Endothelial cell of umbilical vein (primary cell): ENCODE measurements around the gene CRY1. TPM values are rescaled to one million over a fixed set of nuclear protein-coding genes. Genes with fewer than 3 reads are reported as not detected.

ENCODE experiments used
- BruUV-seq: library from RNA; stranded (reverse); fragments of 400-500 nt; replicated peaks from 2 replicates; lab custom pipeline; 2021; lab: Mats Ljungman, UMichigan
- CTCF ChIA-PET: fragments of 300-600, 350-600 bp; sonication (Branson Sonifier 250); formaldehyde crosslinking; loops from one replicate; lab custom pipeline; 2021; ENCODE audit warnings: antibody characterized with exemption, inconsistent platforms; lab: Charles Lee
- POLR2A ChIA-PET: fragments of 300-600, 350-600 bp; sonication (Branson Sonifier 250); formaldehyde crosslinking; loops from one replicate; lab custom pipeline; 2021; ENCODE audit warnings: antibody characterized with exemption, inconsistent platforms; lab: Charles Lee
- DNase-seq: peaks from one replicate; pipeline ENCODE4 v3.0.0-alpha.2; 2011; ENCODE audit warnings: low read depth, low spot score
- FAIRE-seq: peaks from 2 replicates; lab custom pipeline; 2011; peaks lifted over from hg19 to GRCh38; lab: Jason Lieb, UNC
- H2AFZ ChIP-seq: 2 replicates; pipeline ENCODE4 v1.6.0; 2012; ENCODE audit warnings: low read depth, low read length, control low read depth, inconsistent platforms
- H3K27ac ChIP-seq: 2 replicates; pipeline ENCODE4 v1.5.1; 2011; ENCODE audit warnings: low read depth, mild to moderate bottlenecking, control low read depth, low read length, moderate library complexity; ENCODE audit not compliant: insufficient read depth
- H3K27me3 ChIP-seq, 2 experiments: 2 replicates each; pipeline versions ENCODE4 v1.6.0 to v1.6.1; 2011; ENCODE audit warnings: low read length in 2 of 2, mixed read lengths in 1 of 2; ENCODE audit not compliant: control insufficient read depth in 2 of 2, insufficient read depth in 2 of 2
- H3K36me3 ChIP-seq, 2 experiments: 2 replicates in 1 of 2; 3 replicates in 1 of 2; pipeline ENCODE4 v1.5.1; 2011; ENCODE audit warnings: low read length in 2 of 2, mild to moderate bottlenecking in 1 of 2, moderate library complexity in 1 of 2; ENCODE audit not compliant: control insufficient read depth in 2 of 2, insufficient read depth in 2 of 2; ENCODE audit errors: extremely low read depth in 1 of 2
- H3K4me1 ChIP-seq: 3 replicates; pipeline ENCODE4 v1.5.1; 2011; ENCODE audit warnings: mild to moderate bottlenecking, low read length; ENCODE audit not compliant: control insufficient read depth, insufficient read depth; ENCODE audit errors: extremely low read depth
- H3K4me2 ChIP-seq: 2 replicates; pipeline ENCODE4 v1.6.1; 2011; ENCODE audit warnings: low read length, control low read depth, mixed read lengths; ENCODE audit not compliant: insufficient read depth
- H3K4me3 ChIP-seq, 3 experiments: fragments of 200-600 bp in 1 of 3; sonication (generic), shearing (Covaris generic) in 1 of 3; replicated peaks in 1 of 3; 2 replicates each; pipeline ENCODE4 v1.5.1; 2011 to 2016; ENCODE audit warnings: control low read depth in 3 of 3, low read length in 3 of 3, mild to moderate bottlenecking in 2 of 3, inconsistent platforms in 1 of 3, low read depth in 1 of 3, moderate library complexity in 1 of 3; ENCODE audit not compliant: insufficient read depth in 1 of 3
- H3K79me2 ChIP-seq: 2 replicates; pipeline ENCODE4 v1.6.0; 2012; ENCODE audit warnings: low read length, inconsistent platforms; ENCODE audit not compliant: control insufficient read depth, insufficient read depth
- H3K9ac ChIP-seq: replicated peaks from 2 replicates; pipeline ENCODE3; 2011; ENCODE audit warnings: low read length, control low read depth; ENCODE audit not compliant: insufficient read depth; ENCODE audit errors: extremely low read depth
- H3K9me1 ChIP-seq: replicated peaks from 3 replicates; pipeline ENCODE4 v1.6.0; 2011; ENCODE audit warnings: mild to moderate bottlenecking, low read length; ENCODE audit not compliant: control insufficient read depth, insufficient read depth; ENCODE audit errors: extremely low read depth
- H3K9me3 ChIP-seq: replicated peaks from 2 replicates; pipeline ENCODE4 v1.5.1; 2012; ENCODE audit warnings: low read length, inconsistent platforms; ENCODE audit not compliant: control insufficient read depth, insufficient read depth
- H4K20me1 ChIP-seq: replicated peaks from 2 replicates; pipeline ENCODE3; 2011; ENCODE audit warnings: mild to moderate bottlenecking, low read length; ENCODE audit not compliant: control insufficient read depth, insufficient read depth; ENCODE audit errors: extremely low read depth
- CTCF ChIP-seq, 2 donors: IDR thresholded peaks; 1 replicate in 1 of 2; 2 replicates in 1 of 2; pipeline ENCODE4 v1.5.1; 2011; ENCODE audit warnings: low read length in 2 of 2, mild to moderate bottlenecking in 2 of 2, moderate library complexity in 2 of 2, control low read depth in 1 of 2, inconsistent platforms in 1 of 2, low read depth in 1 of 2; ENCODE audit not compliant: insufficient read depth in 1 of 2; ENCODE audit errors: extremely low read depth in 1 of 2
- EZH2 ChIP-seq: IDR thresholded peaks from 2 replicates; pipeline ENCODE4 v1.6.1; 2012; ENCODE audit warnings: borderline replicate concordance, low read depth, mild to moderate bottlenecking, moderate library complexity, low read length, inconsistent platforms; ENCODE audit not compliant: severe bottlenecking
- FOS ChIP-seq: IDR thresholded peaks from 2 replicates; pipeline ENCODE4 v1.6.1; 2011; ENCODE audit warnings: mild to moderate bottlenecking, low read length, moderate library complexity, borderline replicate concordance; ENCODE audit not compliant: insufficient read depth
- GATA2 ChIP-seq: IDR thresholded peaks from 2 replicates; pipeline ENCODE4 v1.7.0; 2011; ENCODE audit warnings: low read depth, mild to moderate bottlenecking, moderate library complexity, mixed read lengths, low read length; ENCODE audit not compliant: insufficient read length, insufficient read depth
- JUN ChIP-seq: IDR thresholded peaks from 2 replicates; pipeline ENCODE4 v1.6.1; 2011; ENCODE audit warnings: borderline replicate concordance, low read depth; ENCODE audit not compliant: insufficient read length, insufficient read depth
- MAX ChIP-seq: IDR thresholded peaks from 2 replicates; pipeline ENCODE4 v1.6.1; 2011; ENCODE audit not compliant: insufficient read depth, insufficient read length
- MYC ChIP-seq: IDR thresholded peaks from one replicate; pipeline ENCODE4 v1.6.1; 2011; ENCODE audit warnings: mild to moderate bottlenecking, low read depth, low read length
- POLR2A ChIP-seq: IDR thresholded peaks from 2 replicates; pipeline ENCODE4 v1.6.1; 2012; ENCODE audit warnings: low read depth, mild to moderate bottlenecking, control low read depth, low read length
- POLR2AphosphoS5 ChIP-seq: IDR thresholded peaks from 2 replicates; pipeline ENCODE4 v1.6.1; 2012; ENCODE audit warnings: low read depth, mild to moderate bottlenecking, control low read depth, low read length, moderate library complexity; ENCODE audit not compliant: insufficient read depth
- dilution Hi-C: fragments of 300-500 bp; cut with MboI; formaldehyde crosslinking; loops from one replicate; pipeline ENCODE4 v1.15.0; 2019; ENCODE audit warnings: low sequenced_read_pairs; ENCODE audit not compliant: extremely low pct_ligation_motif_present
- intact Hi-C: fragments of 100-400 bp; cut with micrococcal nuclease; formaldehyde crosslinking; loops from one replicate; pipeline ENCODE4 v1.10.0; 2022
- polyA plus RNA-seq, 4 experiments: library from polyadenylated mRNA; depleted of rRNA in 3 of 4; stranded (reverse) in 3 of 4; unstranded in 1 of 4; fragments of >200 nt; gene quantifications; 2 replicates each; pipeline versions ENCODE4 v1.2.1 to v1.2.3, GENCODE V29; 2011 to 2012; ENCODE audit warnings: missing spikeins in 1 of 4
- total RNA-seq: library from RNA; stranded (reverse); gene quantifications from 2 replicates; pipeline ENCODE4 v1.2.3, GENCODE V29; 2021

Gene CRY1
- total and polyA plus RNA-seq, 2 donors (not counting 3 experiments of a cell fraction or from before 2014, with no cell fraction given) = 11.4 to 21.0 TPM

GRCh38 chr12:107130830-107131611, 37.7 kb upstream of the CRY1 start:
- FAIRE-seq (no peak), DNase-seq (no peak)
- Histone ChIP-seq H4K20me1 (no peaks in the 10 kb centered on the region), H3K4me3 (no peak overlapping the region), H3K36me3 (no peaks in the 10 kb centered on the region), H3K4me1 (no peaks in the 10 kb centered on the region), H3K27me3 (peaks cover under 1 to 2% of the 10 kb centered on the region in 2 experiments), H3K9me1 (no peaks in the 10 kb centered on the region), H3K79me2 (no peaks in the 10 kb centered on the region), H3K27ac (no peak overlapping the region), H3K9me3 (no peaks in the 10 kb centered on the region), H2AFZ (no peak overlapping the region), H3K4me2 (no peak overlapping the region), H3K9ac (no peak overlapping the region)
- ChIA-PET CTCF (interaction anchor here (0.6 to 8.1 kb wide), 55 partner anchors 9 to 756 kb away, joined by 3 to 296 read pairs (median 5); no protein-coding TSS in a partner anchor), POLR2A (no interaction called here)
- dilution Hi-C loops (loop anchor here (25.0 kb wide), 1 partner anchor 481 kb away; no protein-coding TSS in a partner anchor), intact Hi-C loops (loop anchor here (1.0 to 5.0 kb wide), 3 partner anchors 188 to 546 kb away; a partner anchor contains a TSS)
- no peak for TF ChIP-seq FOS
- no peak for TF ChIP-seq MAX
- no peak for TF ChIP-seq EZH2
- no peak for TF ChIP-seq MYC
- BruUV-seq = no TSS peak

GRCh38 chr12:107129315-107129930, 36.1 kb upstream of the CRY1 start:
- intact Hi-C loops = no loop called here
- BruUV-seq = no TSS peak
- H4K20me1 ChIP-seq = no peaks in the 10 kb centered on the region
- peaks cover 2 to 4% of the 10 kb centered on the region in 2 experiments for H3K27me3 ChIP-seq
- no peak for TF ChIP-seq EZH2
- TF ChIP-seq JUN = no peak
- TF ChIP-seq MAX = no peak
- TF ChIP-seq POLR2A = no peak
- TF ChIP-seq POLR2AphosphoS5 = no peak
- no peak for TF ChIP-seq GATA2
- TF ChIP-seq MYC = no peak
- no peak for TF ChIP-seq CTCF (IDR thresholded peaks at IDR 0.05; ENCODE audit: extremely low read depth in 1 of 2, insufficient read depth in 1 of 2, low read depth in 1 of 2, low read length in 2 of 2)
- no peak for TF ChIP-seq FOS
- no peak for FAIRE-seq
- H3K4me2 ChIP-seq = no peak overlapping the region
- DNase-seq = no peak
- ChIA-PET POLR2A (no interaction called here), CTCF (interaction anchor here (1.8 to 8.1 kb wide), 3 partner anchors 25 to 479 kb away, joined by 6 to 296 read pairs (median 259); no protein-coding TSS in a partner anchor)
- H3K4me3 ChIP-seq = no peak overlapping the region
- H3K79me2 ChIP-seq = no peaks in the 10 kb centered on the region
- H3K4me1 ChIP-seq = no peaks in the 10 kb centered on the region
- dilution Hi-C loops = loop anchor here (25.0 kb wide), 1 partner anchor 483 kb away; no protein-coding TSS in a partner anchor
- no peak overlapping the region for H3K9ac ChIP-seq
- no peaks in the 10 kb centered on the region for H3K9me3 ChIP-seq
- no peaks in the 10 kb centered on the region for H3K36me3 ChIP-seq
- H3K9me1 ChIP-seq = no peaks in the 10 kb centered on the region
- H3K27ac ChIP-seq = no peak overlapping the region
- no peak overlapping the region for H2AFZ ChIP-seq
